ENCODE measurements around the gene PGP.

The PGP gene

DNA sequence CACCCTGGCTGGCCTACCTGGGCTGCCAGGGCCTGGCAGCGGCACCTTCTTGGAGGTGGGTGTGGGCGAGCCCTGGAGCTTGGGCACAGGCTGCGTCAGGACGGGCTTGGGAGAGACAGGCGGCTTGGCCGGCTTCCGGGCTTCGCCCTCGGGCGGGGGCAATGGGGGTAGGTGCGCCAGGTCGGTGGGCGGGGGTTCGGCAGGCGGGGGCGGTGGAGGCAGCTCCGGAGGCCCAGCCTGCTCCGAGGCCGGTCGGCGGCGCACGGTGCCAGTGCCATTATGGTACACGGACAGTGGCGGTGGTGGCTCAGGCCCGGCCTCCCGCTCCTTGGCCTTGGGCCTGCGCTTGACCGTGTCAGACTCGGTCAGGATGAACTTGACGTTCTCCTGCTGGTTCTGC, 35.1 kb downstream of the PGP start:
- no peak for DNase-seq

DNA sequence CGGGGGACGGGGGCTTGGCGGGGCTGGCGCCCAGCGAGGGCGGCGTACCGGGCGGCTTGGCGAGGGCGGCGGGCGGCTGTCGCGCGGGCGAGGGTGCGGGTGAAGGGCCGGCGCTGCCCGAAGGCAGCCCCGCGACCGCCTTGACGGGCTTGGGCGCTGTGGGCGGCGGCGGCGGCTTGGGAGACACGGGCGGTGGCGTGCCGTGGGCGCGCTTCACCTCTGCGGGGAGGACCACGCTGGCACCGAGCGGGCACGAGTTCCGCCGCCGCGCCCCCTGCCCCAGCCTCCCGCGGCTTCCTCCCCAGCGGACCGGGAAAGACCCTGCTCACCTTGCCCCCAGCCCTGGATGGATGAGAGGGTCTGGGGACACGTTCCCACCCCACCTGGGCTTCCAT, 35.5 kb downstream of the PGP start:
- no peak for DNase-seq

- DNase-seq, result no peak
Observed at GRCh38 chr16:2178321-2179106, 36.1 kb downstream of the PGP start.

DNA sequence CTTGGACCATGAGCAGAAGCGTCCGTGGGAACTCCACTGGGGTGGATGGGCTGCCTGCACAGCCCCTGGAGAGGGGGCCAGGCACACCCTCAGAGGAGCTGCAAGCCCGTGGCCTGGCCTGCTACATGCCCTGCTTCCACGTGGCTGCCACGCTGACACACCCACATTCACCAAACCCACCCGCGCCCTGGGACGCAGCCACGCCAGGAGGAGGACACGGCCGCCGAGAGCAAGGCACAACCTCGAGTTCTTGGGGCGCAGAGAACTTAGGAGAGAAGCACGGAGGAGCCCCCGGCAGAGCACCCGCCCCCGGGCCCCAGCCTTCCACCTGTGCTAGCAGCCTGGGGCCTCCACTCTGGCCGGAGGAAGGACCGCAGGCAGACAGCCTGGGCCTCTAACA, 37.1 kb downstream of the PGP start:
- DNase-seq, result no peak

- DNase-seq, result no peak
Observed at GRCh38 chr16:2177101-2177500, 37.5 kb downstream of the PGP start.

DNA sequence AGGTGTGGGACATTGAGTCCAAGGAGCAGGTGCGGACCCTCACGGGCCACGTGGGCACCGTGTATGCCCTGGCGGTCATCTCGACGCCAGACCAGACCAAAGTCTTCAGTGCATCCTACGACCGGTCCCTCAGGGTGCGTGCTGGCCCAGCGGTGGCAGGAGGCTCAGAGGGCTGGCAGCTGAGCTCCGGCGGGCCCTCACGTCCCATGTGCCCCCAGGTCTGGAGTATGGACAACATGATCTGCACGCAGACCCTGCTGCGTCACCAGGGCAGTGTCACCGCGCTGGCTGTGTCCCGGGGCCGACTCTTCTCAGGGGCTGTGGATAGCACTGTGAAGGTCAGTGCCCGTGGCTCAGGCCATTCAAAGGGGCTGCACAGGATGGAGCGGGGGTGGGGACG, 38.6 kb downstream of the PGP start:
- no peak for DNase-seq

- DNase-seq, result no peak
Observed at GRCh38 chr16:2175454-2175853, 39.2 kb downstream of the PGP start.

GRCh38 chr16:2174396-2175131, 40.1 kb downstream of the PGP start:
- DNase-seq, result no peak

DNA sequence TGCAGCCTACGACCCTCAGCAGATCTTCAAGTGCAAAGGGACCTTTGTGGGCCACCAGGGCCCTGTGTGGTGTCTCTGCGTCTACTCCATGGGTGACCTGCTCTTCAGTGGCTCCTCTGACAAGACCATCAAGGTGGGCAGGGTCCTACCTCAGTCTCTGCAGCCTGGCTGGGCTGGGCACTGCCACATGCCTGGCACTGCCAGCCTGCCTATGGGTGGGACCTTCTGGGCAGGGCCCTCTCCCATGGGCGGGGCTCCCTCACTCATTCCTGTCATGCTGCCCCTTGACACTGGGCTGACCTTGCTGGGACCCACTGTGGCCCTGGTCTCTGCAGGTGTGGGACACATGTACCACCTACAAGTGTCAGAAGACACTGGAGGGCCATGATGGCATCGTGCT, 40.7 kb downstream of the PGP start:
- no peak for DNase-seq

- no peak for DNase-seq
Observed at GRCh38 chr16:2173366-2173765, 41.3 kb downstream of the PGP start.

- no peak for DNase-seq
Observed at GRCh38 chr16:2172688-2173335, 41.8 kb downstream of the PGP start.

GRCh38 chr16:2171601-2172178, 43.0 kb downstream of the PGP start:
- no peak for DNase-seq

DNA sequence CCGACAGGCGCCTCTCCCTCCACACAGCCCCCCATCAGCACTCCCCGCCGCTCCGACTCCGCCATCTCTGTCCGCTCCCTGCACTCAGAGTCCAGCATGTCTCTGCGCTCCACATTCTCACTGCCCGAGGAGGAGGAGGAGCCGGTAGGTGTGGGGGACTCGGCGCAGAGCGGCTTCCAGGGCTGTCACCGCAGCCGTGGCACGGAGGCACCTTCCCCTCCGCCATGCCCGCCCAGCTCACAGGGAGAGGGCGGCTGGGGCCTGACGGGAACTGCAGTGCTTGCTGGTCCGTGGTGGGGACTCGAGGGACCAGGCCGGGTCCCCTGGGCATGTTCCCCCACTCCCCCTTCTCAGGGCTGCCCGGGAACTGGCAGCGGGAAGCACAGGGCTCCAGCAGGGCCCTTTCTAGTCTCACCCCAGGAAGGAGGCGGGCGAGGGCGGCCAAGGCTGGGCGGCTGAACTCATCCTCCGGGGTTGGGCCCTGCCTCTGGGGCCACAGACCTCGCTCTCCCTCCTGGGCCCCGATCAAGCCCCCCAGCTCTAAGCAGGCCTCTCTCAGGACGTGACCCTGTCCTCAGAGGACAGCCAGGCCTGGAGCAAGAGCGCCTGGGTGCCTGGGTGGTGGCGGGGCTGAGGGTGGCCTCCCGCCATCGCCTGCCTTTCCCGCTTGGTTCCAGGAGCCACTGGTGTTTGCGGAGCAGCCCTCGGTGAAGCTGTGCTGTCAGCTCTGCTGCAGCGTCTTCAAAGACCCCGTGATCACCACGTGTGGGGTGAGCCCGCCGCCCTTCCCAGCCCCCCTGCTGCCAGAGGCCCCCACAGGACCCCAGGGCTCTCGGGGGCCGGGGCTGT, 43.8 kb downstream of the PGP start:
- DNase-seq, result no peak

GRCh38 chr16:2170080-2170479, 44.6 kb downstream of the PGP start:
- no peak for DNase-seq

GRCh38 chr16:2167068-2167638, 47.5 kb downstream of the PGP start:
- DNase-seq, result no peak

DNA sequence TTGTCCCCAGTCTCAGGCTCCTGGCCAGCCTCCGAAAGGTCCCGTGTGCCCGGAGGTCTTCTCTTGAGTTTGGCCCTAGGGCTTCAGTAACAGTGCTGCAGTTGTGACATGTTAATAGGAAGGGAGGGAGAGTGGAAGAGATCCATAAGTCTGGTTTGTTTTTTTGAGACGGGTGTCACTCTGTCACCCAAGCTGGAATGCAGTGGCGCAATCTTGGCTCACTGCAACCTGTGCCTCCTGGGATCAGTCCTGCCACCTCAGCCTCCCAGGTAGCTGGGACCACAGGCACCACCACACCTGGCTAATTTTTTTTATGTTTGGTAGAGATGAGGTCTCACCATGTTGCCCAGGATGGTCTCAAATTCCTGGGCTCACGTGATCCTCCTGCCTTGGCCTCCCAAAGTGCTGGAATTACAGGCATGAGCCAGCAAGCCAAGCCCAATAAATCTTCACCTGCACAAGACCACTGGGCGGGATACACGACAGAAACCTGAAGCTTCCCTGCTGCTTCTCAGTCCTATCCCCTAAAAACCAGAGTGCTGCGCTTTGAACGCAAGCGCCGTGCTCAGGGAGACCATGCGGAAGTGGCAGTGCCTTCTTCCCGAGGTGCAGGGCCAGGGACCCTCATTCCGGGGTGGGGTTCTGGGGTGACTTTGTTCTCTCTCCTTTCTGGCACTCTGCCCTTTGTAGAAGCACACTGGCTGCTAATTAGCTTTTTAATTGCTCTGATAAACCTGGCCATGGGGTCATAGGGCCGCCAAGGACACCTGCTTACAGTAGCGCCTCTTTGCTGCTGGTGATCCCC, 48.2 kb downstream of the PGP start:
- DNase-seq, result no peak

DNA sequence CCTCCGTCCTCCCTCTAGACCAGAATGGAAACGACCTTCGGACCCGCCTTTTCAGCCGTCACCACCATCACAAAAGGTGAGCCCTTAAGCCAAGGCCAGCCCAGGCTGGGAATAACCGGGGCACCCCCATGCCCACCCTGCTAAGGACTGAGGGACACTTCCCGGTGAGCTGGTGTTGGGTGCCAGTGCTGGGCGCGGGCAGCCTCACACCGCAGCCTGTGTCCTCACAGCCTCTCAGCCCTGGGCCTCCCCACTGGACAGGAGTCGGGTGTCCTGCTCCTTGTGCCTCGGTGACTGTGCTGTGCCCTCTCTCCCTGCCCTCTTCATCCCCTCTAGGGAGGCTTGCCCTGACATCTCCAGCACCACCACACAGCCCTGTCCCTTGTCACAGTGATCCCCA, 48.8 kb downstream of the PGP start:
- no peak for DNase-seq

GRCh38 chr16:2163211-2163881, 51.3 kb downstream of the PGP start:
- no peak for DNase-seq

DNA sequence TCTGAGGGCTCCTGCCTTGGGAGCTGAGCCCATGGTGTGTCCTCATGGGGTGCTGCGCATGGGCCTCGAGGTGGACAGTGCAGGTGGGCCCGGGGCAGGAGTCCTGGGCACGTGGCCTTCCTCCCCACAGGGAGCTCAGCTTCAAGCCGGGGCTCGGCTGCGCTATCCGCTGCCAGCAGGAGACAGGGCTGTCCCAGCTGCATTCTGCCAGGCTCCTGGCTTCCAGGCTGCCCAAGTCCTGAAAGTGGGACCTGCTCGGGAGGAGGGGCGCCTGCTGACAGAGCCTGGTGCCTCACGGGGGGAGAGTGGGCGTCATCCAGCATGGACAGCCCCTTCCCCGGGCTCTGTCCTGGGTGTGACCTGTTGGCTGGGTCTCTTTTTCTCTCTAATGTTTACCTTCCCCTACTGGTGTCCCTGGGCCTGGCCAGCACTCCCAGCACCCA, 51.9 kb downstream of the PGP start:
- no peak for DNase-seq

- no peak for DNase-seq
Observed at GRCh38 chr16:2161911-2162310, 52.7 kb downstream of the PGP start.
